SK-N-MC (cell line): ENCODE data around the gene DGKI.

ENCODE experiments used
- EZH2 ChIP-seq: fragments of 200-600 bp; sonication (generic); IDR thresholded peaks from one replicate; pipeline ENCODE4 v1.6.1; 2017; ENCODE audit warnings: antibody characterized with exemption
- POLR2AphosphoS5 ChIP-seq: IDR thresholded peaks from 2 replicates; pipeline ENCODE4 v1.6.1; 2012; ENCODE audit warnings: mild to moderate bottlenecking, low read depth, low read length, borderline replicate concordance

- TF ChIP-seq POLR2AphosphoS5 (no peak), EZH2 (no peak)
Measured at GRCh38 chr7:137655804-137656203, 191.0 kb downstream of the DGKI start.
